Trophoblast cell (in vitro differentiated cells and primary cell): ENCODE data around the gene LRP2. TPM values are rescaled to one million over a fixed set of nuclear protein-coding genes. Genes with fewer than 3 reads are reported as not detected.
"Not testable (repeated sequence)": the region's sequence is repeated elsewhere in the genome, so short reads cannot be mapped to it uniquely, and the experiment has no call there.

ENCODE experiments used
- DNase-seq, 2 donors: peaks; one replicate each; pipeline ENCODE4 v3.0.0-alpha.2; 2016
- H2AFZ ChIP-seq: 2 replicates; pipeline ENCODE4 v1.6.1; 2013; ENCODE audit warnings: low read length, moderate library complexity, mild to moderate bottlenecking; ENCODE audit not compliant: insufficient read depth, poor library complexity
- H2AK5ac ChIP-seq: 2 replicates; pipeline ENCODE4 v1.6.1; 2013; ENCODE audit warnings: mild to moderate bottlenecking, low read length
- H2BK120ac ChIP-seq: 2 replicates; pipeline ENCODE4 v1.6.1; 2013; ENCODE audit warnings: low read length, mild to moderate bottlenecking, moderate library complexity; ENCODE audit not compliant: insufficient read depth, poor library complexity
- H2BK12ac ChIP-seq: 2 replicates; pipeline ENCODE4 v1.6.1; 2013; ENCODE audit warnings: mild to moderate bottlenecking, low read length, moderate library complexity
- H2BK5ac ChIP-seq: 2 replicates; pipeline ENCODE4 v1.6.1; 2013; ENCODE audit warnings: low read length, low read depth, moderate library complexity, mild to moderate bottlenecking; ENCODE audit not compliant: poor library complexity
- H3K14ac ChIP-seq: 2 replicates; pipeline ENCODE4 v1.6.1; 2013; ENCODE audit warnings: mild to moderate bottlenecking, low read length
- H3K18ac ChIP-seq: 2 replicates; pipeline ENCODE4 v1.6.1; 2013; ENCODE audit warnings: mild to moderate bottlenecking, low read length
- H3K23ac ChIP-seq: 2 replicates; pipeline ENCODE4 v1.6.1; 2013; ENCODE audit warnings: low read length
- H3K27ac ChIP-seq: 2 replicates; pipeline ENCODE4 v1.5.1; 2013; ENCODE audit warnings: low read depth, mild to moderate bottlenecking, inconsistent platforms, low read length, moderate library complexity
- H3K27me3 ChIP-seq: 2 replicates; pipeline ENCODE4 v1.6.1; 2013; ENCODE audit warnings: inconsistent platforms, mild to moderate bottlenecking, low read length, moderate library complexity; ENCODE audit not compliant: insufficient read depth
- H3K36me3 ChIP-seq, 2 experiments: 1 replicate in 1 of 2; 2 replicates in 1 of 2; pipeline ENCODE4 v1.6.1; 2013; ENCODE audit warnings: low read length in 2 of 2, mild to moderate bottlenecking in 2 of 2, moderate library complexity in 1 of 2; ENCODE audit not compliant: insufficient read depth in 2 of 2, control insufficient read depth in 1 of 2
- H3K4ac ChIP-seq: 2 replicates; pipeline ENCODE4 v1.6.1; 2013; ENCODE audit warnings: low read depth, mild to moderate bottlenecking, low read length, moderate library complexity
- H3K4me1 ChIP-seq, 2 experiments: 1 replicate in 1 of 2; 2 replicates in 1 of 2; pipeline ENCODE4 v1.6.1; 2013; ENCODE audit warnings: low read length in 2 of 2, mild to moderate bottlenecking in 2 of 2, moderate library complexity in 1 of 2; ENCODE audit not compliant: insufficient read depth in 2 of 2, control insufficient read depth in 1 of 2
- H3K4me2 ChIP-seq: 2 replicates; pipeline ENCODE4 v1.6.1; 2013; ENCODE audit warnings: inconsistent platforms, mild to moderate bottlenecking, low read length, moderate library complexity
- H3K4me3 ChIP-seq: 2 replicates; pipeline ENCODE4 v1.5.1; 2013; ENCODE audit warnings: mild to moderate bottlenecking, low read depth, low read length, inconsistent platforms
- H3K79me1 ChIP-seq: one replicate; pipeline ENCODE4 v1.6.1; 2013; ENCODE audit warnings: low read length
- H3K79me2 ChIP-seq: 2 replicates; pipeline ENCODE4 v1.6.1; 2013; ENCODE audit warnings: low read length, mild to moderate bottlenecking; ENCODE audit not compliant: control insufficient read depth, insufficient read depth, poor library complexity
- H3K9ac ChIP-seq: 2 replicates; pipeline ENCODE4 v1.6.1; 2013; ENCODE audit warnings: mild to moderate bottlenecking, low read length
- H3K9me3 ChIP-seq: 2 replicates; pipeline ENCODE4 v1.6.1; 2013; ENCODE audit warnings: low read depth, mild to moderate bottlenecking, control low read depth, inconsistent platforms, low read length; ENCODE audit not compliant: insufficient read depth
- H4K12ac ChIP-seq: 2 replicates; pipeline ENCODE4 v1.6.1; 2013; ENCODE audit warnings: low read depth, mild to moderate bottlenecking, low read length, moderate library complexity
- H4K8ac ChIP-seq: 2 replicates; pipeline ENCODE4 v1.6.1; 2013; ENCODE audit warnings: low read depth, mild to moderate bottlenecking, low read length, moderate library complexity
- H4K91ac ChIP-seq: one replicate; pipeline ENCODE4 v1.6.1; 2013; ENCODE audit warnings: low read depth, mild to moderate bottlenecking, low read length, moderate library complexity
- WGBS: extraction: QIAGEN DNeasy Blood & Tissue Kit; methylation state at CpG from one replicate; pipeline ENCODE4 v1.1.7; 2013; ENCODE audit warnings: missing lambda C conversion rate; ENCODE audit not compliant: insufficient read length, insufficient coverage; ENCODE audit errors: extremely low coverage; 5-methylcytosine and 5-hydroxymethylcytosine counted together
- polyA plus RNA-seq: library from polyadenylated mRNA; stranded (reverse); fragments of 200-250 nt; gene quantifications from 2 replicates; pipeline ENCODE4 v1.2.3, GENCODE V29; 2013

LRP2 gene
- 5.0 and 5.2 TPM in 2 replicates for polyA plus RNA-seq

DNA sequence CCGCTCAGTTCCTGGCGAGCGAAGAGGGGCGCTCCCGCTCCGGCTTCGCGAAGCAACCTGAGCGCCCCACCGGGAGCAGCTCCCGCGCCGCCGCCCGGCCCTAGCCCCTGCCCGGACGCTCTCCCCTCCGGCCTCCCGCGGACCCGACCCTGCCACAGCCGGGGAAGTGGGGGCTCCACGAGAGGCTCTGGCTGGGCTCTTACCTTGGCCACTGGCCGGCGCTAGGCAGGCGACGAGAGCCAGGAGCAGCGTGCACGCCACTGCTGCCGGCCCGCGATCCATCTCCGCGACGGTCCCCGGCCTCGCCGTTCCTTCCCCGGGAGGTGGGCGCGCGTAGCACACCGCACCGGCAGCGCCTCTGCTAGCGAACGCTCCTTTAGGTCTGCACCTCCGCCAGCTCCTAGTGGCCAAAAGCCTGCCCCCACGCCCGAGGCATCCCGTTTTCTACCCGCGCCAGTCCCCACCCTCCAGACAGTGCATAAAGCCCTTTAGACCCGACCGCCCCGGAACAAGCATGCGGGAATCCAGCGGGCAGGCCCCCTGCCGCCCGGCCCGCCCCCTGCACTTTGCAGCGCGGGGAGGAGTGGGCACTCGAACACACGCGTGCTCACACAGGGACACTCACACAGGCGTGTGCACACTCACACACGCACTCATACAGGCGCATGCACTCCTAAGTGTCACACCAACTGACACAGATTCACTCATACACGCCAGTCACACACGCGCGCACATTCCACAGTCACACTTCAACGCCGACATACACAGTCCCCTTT lies at the start of gene LRP2:
LRP2 (minus strand) TSS at position 417 of the 776 bp plus-strand sequence; CDS start at position 282, 135 bp downstream.
- Histone ChIP-seq H3K23ac (peak within 1 kb of the TSS; percentile 82), H3K18ac (peak within 1 kb of the TSS; percentile 51), H4K8ac (peak within 1 kb of the TSS; percentile 50), H4K91ac (no peak within 1 kb of the TSS), H3K27ac (no peak within 1 kb of the TSS), H3K9ac (no peak within 1 kb of the TSS), H3K4me2 (peak within 1 kb of the TSS; percentile 93), H2BK120ac (no peak within 1 kb of the TSS), H3K4me3 (peak within 1 kb of the TSS; percentile 69), H3K4me1 (peaks cover 21 to 25% of the 10 kb centered on the region in 2 experiments), H3K14ac (peak within 1 kb of the TSS; percentile 35), H3K79me2 (no peaks in the 10 kb centered on the region), H2BK5ac (no peak within 1 kb of the TSS), H2AK5ac (no peak within 1 kb of the TSS), H3K36me3 (no peaks in the 10 kb centered on the region), H4K12ac (peak within 1 kb of the TSS; percentile 16), H3K9me3 (peaks cover 2% of the 10 kb centered on the region), H3K27me3 (peaks cover 21% of the 10 kb centered on the region), H3K4ac (no peak within 1 kb of the TSS), H3K79me1 (peaks cover 4% of the 10 kb centered on the region), H2BK12ac (no peak within 1 kb of the TSS), H2AFZ (peak within 1 kb of the TSS; percentile 60)
- DNase-seq: no peak
- no CpG with 5 or more reads among the region's 75 CpGs for WGBS

DNA sequence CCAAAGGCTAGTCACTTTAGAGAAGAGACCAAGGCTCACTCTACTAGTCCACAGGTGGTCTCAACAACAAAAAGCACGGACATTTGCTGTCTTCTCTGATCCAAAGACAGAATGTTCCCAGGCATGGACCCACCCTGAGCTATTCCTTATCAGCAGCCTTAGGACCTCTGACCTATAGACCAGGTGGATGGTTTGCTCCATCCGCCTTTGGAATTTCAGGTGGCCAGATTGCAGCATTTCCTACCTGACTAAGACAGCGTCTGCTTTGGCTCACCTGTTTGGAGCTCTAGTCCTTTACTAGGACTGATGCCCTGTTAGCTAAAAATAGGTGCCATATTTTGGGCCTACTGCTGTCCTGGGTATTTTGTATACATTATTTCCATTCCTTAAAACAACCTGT lies 44.6 kb upstream of the LRP2 start:
- H3K36me3 ChIP-seq: no peaks in the 10 kb centered on the region
- no peak overlapping the region for H2AFZ ChIP-seq
- H3K27ac ChIP-seq: peak overlapping the region; percentile 11
- no peak overlapping the region for H3K4me2 ChIP-seq
- H4K12ac ChIP-seq: no peak overlapping the region
- H4K91ac ChIP-seq: no peak overlapping the region
- DNase-seq: peak; percentile 42 to 57
- no peak overlapping the region for H3K4ac ChIP-seq
- no peak overlapping the region for H3K18ac ChIP-seq
- H3K9me3 ChIP-seq: no peaks in the 10 kb centered on the region
- WGBS: no CpG with 5 or more reads among the region's 3 CpGs
- no peak overlapping the region for H2AK5ac ChIP-seq
- no peak overlapping the region for H2BK5ac ChIP-seq
- no peak overlapping the region for H2BK12ac ChIP-seq
- no peaks in the 10 kb centered on the region for H3K79me2 ChIP-seq
- no peaks in the 10 kb centered on the region for H3K27me3 ChIP-seq
- no peak overlapping the region for H2BK120ac ChIP-seq
- no peak overlapping the region for H3K4me3 ChIP-seq
- no peak overlapping the region for H3K23ac ChIP-seq
- H3K9ac ChIP-seq: no peak overlapping the region
- H4K8ac ChIP-seq: no peak overlapping the region
- H3K14ac ChIP-seq: no peak overlapping the region
- peaks cover 4% of the 10 kb centered on the region for H3K79me1 ChIP-seq
- peaks cover 7 to 12% of the 10 kb centered on the region in 2 experiments for H3K4me1 ChIP-seq

DNA sequence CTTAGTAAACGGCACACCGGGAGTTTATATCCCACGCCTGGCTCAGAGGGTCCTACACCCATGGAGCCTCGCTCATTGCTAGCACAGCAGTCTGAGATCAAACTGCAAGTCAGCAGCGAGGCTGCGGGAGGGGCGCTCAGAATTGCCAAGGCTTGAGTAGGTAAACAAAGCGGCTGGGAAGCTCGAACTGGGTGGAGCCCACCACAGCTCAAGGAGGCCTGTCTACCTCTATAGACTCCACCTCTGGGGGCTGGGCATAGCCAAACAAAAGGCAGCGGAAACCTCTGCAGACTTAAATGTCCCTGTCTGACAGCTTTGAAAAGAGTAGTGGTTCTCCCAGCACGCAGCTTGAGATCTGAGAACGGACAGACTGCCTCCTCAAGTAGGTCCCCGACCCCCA lies 37.2 kb upstream of the LRP2 start:
- not testable (repeated sequence) for H4K8ac ChIP-seq, H3K79me1 ChIP-seq, H3K4me3 ChIP-seq, H4K12ac ChIP-seq, H2BK12ac ChIP-seq, H2AK5ac ChIP-seq, DNase-seq, H2AFZ ChIP-seq, H3K79me2 ChIP-seq, H3K27me3 ChIP-seq, H3K4me2 ChIP-seq, H3K4me1 ChIP-seq, H2BK120ac ChIP-seq, H2BK5ac ChIP-seq, H3K18ac ChIP-seq, H4K91ac ChIP-seq, H3K36me3 ChIP-seq, H3K4ac ChIP-seq, H3K9ac ChIP-seq, H3K27ac ChIP-seq, H3K14ac ChIP-seq, H3K23ac ChIP-seq, H3K9me3 ChIP-seq
- no CpG with 5 or more reads among the region's 13 CpGs for WGBS

DNA sequence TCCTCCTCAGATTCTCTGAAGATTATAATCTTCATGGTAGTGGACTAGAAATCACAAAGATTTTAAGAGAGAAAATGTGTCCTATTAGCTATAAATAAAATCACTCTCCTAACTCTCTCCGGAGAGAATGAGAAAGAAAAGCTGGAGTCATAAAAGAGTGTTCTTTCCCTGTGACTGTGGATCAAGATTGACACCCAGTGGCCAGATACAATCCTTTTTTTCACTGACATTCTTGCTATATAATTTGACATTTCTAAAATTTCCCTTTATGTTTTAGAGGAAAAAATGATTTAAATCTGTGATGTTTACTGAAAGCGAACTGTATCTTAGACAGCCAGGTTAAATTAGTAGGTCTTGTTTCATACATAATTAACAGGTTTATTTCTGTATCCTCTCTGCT lies 35.4 kb upstream of the LRP2 start:
- no peak overlapping the region for H3K4me3 ChIP-seq
- H3K27ac ChIP-seq: no peak overlapping the region
- H4K91ac ChIP-seq: no peak overlapping the region
- H3K4me1 ChIP-seq: peaks cover 3 to 12% of the 10 kb centered on the region in 2 experiments
- no peak overlapping the region for H3K14ac ChIP-seq
- peaks cover 3% of the 10 kb centered on the region for H3K79me1 ChIP-seq
- H2BK5ac ChIP-seq: no peak overlapping the region
- H3K9me3 ChIP-seq: no peaks in the 10 kb centered on the region
- H3K36me3 ChIP-seq: peaks cover 0 to 3% of the 10 kb centered on the region in 2 experiments
- no peak overlapping the region for H3K4ac ChIP-seq
- H2BK12ac ChIP-seq: no peak overlapping the region
- H2BK120ac ChIP-seq: no peak overlapping the region
- no peak overlapping the region for H4K12ac ChIP-seq
- no peak overlapping the region for H2AK5ac ChIP-seq
- H2AFZ ChIP-seq: no peak overlapping the region
- no peaks in the 10 kb centered on the region for H3K27me3 ChIP-seq
- no peak overlapping the region for H3K4me2 ChIP-seq
- H3K79me2 ChIP-seq: no peaks in the 10 kb centered on the region
- no peak overlapping the region for H3K18ac ChIP-seq
- DNase-seq: peak in 1 of 2 donors; percentile 22
- H3K23ac ChIP-seq: no peak overlapping the region
- no peak overlapping the region for H4K8ac ChIP-seq
- H3K9ac ChIP-seq: no peak overlapping the region
- no CpG with 5 or more reads among the region's 2 CpGs for WGBS
